Activated naive CD4-positive, alpha-beta T cell treated with Interleukin-2 at 50 U/mL for 16 hours (primary cell): ENCODE measurements around the gene LCN15.
"Not testable (repeated sequence)": the region's sequence is repeated elsewhere in the genome, so short reads cannot be mapped to it uniquely, and the experiment has no call there.

ENCODE experiments used
- DNase-seq: peaks from one replicate; pipeline ENCODE4 v3.0.0-alpha.2; 2020

The LCN15 gene

DNA sequence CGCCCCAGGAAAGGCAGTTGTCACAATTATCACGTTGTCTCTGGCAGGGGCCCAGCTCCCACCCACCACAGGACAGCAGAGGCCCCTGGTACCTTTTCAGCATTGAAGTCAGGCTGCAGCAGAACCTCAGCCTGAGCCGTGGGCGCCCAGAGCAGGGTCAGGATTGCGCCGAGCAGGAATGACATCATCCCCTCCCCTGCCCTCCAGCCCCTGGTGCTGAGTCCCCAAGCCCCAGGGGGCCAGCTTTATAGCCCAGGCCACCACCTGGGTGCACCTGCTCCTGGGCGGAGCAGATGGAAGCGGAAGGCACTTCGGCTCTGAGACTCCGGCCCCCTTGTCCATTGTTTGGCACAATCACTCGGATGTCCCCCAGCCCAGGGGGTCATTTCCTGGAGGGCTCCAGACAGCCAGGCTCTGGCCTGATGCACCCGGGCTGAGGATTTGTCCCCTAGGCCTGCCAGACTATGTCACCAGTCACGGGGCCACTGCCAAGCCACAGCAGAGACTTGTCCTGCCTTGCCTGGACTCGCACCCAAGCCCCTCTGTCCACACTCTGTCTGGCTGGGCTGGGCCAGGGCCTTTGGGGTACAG lies at the start of gene LCN15:
Gene LCN15 (minus strand): TSS at position 218 of the 591 bp plus-strand sequence. CDS start 30 bp downstream, at position 188.
- DNase-seq: no peak

DNA sequence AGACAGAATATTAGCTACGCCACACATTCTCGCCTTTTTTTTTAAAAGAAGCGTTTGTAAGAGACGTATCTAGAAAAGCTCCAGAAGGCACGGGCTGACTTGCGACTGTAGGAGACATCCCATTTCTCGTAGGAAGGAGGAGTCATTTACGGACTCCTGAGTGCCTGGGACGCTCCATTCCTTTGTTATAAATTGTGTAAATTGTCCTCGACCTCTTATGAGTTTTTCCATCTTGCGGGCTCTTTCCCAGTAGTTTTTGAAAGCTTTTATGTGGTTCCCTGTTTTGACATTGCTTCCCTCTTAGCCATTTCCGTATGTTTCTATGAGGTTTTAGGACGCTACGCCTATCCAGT lies 44.5 kb upstream of the LCN15 start:
- DNase-seq: no peak

- DNase-seq: peak; percentile 55
These were observed 43.9 kb upstream of the LCN15 start for GRCh38 chr9:136808075-136808805.

- peak; percentile 83 for DNase-seq
These were observed 43.2 kb upstream of the LCN15 start, which contains the start of gene RABL6 for GRCh38 chr9:136807281-136808074. TSS of gene RABL6 (plus strand) at chr9:136807948. CDS start at chr9:136808197, 249 bp downstream.

- DNase-seq: no peak
These were observed 42.4 kb upstream of the LCN15 start for GRCh38 chr9:136806631-136807201.

DNA sequence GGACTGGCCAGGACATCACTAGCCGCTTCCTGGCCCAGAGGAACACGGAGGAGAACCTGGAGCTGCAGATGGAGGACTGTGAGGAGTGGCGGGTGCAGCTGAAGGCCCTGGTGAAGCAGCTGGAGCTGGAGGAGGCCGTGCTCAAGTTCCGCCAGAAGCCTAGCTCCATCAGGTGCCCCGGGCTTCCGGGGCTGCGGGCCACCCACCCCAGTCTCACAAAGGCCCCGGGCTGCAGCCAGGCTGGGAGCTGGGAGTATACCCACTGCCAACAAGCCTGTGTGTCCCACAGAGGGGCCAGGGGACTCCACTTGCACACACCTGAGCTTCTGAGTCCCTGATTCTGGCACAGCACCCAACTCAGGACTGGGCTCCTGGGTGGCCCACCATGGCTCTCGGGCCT lies 41.7 kb upstream of the LCN15 start:
- no peak for DNase-seq

GRCh38 chr9:136805207-136805740 lies 41.0 kb upstream of the LCN15 start:
- no peak for DNase-seq

DNA sequence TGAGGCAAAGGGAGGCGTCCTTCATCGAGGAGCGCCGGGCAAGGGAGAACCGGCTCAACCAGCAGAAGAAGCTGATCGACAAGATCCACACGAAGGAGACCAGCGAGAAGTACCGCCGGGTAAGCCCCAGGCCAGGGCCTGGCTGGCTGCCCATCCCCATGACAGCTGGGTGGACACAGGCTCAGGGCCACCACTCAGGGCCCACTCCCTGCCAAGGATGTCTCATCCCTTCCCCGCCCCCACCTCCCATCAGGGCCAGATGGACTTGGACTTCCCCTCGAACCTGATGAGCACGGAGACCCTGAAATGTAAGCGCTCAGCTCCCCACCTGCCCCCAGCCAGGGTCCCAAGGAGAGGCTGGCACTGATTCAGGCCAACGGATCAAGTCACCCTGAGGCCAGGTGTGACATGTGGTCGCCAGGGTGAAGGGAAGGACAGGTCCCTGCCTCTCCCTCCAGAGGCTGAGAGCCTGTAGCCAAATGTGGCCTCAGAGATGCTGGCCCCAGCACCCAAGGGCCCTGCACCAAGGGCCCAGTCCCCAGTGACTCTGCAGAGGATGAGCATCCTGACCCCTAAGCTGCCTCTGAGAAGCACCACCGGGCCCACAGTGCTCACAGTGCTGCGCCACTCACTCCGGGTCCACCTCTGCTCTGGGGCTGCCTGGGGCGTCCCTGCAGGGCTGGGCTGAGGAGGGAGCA lies 40.3 kb upstream of the LCN15 start:
- DNase-seq: no peak

GRCh38 chr9:136803551-136804508 lies 39.5 kb upstream of the LCN15 start:
- DNase-seq: no peak

GRCh38 chr9:136803009-136803550 lies 38.8 kb upstream of the LCN15 start:
- not testable (repeated sequence) for DNase-seq

- no peak for DNase-seq
These were observed 38.0 kb upstream of the LCN15 start for GRCh38 chr9:136802321-136802720.

DNA sequence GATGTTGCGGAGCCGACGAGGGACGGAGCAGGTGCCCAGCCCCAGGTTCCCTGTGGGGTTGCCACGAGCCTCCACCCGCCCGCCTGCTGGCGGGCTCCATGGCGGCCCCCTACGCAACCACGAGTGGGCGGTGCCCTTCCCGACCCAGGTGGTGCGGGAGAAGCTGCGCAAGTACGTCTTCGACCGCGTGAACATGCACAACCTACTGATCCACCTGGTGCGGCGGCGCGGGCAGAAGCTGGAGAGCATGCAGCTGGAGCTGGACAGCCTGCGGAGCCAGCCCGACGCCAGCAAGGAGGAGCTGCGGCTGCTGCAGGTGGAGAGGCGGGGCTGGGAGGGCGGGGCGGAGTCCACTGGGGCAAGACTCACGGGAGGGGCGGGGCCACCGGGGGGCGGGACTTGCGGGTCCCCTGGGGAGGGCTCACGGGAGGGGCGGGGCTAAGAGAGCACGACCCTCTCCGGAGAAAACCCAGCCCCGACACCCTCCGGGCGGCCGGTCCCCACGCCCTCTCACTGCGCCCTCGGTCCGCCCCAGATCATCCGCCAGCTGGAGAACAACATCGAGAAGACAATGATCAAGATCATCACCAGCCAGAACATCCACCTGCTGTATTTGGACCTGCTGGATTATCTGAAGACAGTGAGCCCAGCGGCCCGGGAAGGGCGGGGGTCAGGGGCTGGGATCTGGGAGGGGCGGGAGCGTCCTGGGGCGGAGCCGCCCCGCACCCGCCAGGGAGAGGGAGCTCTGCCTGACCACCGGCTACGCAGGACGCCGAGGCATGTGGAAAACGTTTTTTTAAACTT lies 35.7 kb upstream of the LCN15 start:
- DNase-seq: peak; percentile 84

GRCh38 chr9:136799079-136799853 lies 34.9 kb upstream of the LCN15 start:
- DNase-seq: no peak

DNA sequence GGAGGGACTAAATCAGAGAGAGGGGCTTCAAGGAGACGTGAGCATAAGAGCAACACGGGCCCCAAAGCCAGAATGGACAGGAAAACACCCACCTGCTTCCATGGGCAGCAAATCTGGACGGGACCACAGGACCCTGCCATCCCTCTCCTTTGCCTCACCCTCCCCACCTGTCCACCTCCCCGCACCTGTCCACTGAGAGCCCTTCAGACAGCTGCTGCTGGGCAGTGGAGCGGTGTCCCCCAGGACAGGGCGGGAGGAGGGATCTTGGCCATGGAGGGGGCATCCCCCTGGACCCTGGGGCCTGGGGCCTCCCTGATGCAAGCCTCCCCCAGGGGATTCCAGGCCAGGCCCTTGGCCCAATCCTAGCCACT lies 34.4 kb upstream of the LCN15 start:
- no peak for DNase-seq

- not testable (repeated sequence) for DNase-seq
These were observed 32.5 kb upstream of the LCN15 start for GRCh38 chr9:136796775-136797347.

- no peak for DNase-seq
These were observed 32.0 kb upstream of the LCN15 start, which contains the start of gene CCDC183 for GRCh38 chr9:136796238-136796774. TSS of gene CCDC183 (plus strand) at chr9:136796338. CDS start at chr9:136796398, 60 bp downstream.

DNA sequence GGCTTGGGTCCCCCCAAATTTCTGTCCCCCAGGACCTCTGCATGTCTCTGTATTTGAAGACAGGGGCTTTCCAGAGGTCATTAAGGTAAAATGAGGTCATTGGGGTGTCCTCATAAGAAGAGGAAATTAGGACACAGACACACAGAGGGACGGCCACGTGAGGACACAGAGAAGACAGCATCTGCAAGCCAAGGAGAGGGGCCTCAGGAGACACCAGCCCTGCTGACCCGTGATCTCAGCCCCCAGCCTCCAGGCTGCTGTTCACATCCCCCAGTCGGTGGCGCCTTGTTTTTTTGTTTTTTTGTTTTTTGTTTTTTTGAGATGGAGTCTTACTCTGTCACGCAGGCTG lies 30.7 kb upstream of the LCN15 start:
- DNase-seq: no peak

DNA sequence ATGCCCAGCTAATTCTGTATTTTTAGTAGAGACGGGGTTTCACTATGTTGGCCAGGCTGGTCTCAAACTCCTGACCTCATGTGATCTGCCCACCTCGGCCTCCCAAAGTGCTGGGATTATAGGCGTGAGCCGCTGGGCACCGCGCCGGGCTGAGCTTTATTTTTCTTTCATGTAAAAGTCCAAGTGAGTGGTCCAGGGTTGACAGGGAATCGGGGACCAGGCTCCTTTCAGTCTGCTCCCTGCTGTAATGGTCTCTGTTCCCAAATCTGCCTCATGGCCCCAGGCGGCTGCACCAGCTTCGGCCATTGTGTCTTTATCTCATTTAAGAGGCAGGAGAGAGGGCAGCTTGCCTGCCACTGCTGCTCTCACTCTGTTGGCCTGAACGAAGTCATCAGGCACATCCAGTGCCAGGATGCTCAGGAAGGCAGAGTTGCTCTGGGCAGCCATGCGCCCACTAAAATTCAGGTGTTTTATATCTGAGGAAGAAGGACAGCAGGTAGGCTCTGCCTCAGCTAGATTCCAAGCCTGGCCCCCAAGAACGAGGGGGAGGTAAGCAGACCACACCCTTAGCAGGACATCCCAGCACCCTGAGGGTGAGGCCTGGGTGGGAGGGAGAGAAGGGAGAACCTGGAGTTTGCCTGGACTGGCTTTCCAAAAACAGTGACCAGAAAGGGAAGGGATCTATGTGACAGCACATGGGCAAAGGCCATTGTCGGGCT lies 30.1 kb upstream of the LCN15 start:
- no peak for DNase-seq
